WTC11 (cell line): ENCODE results near the gene PIK3R2. TPM values are rescaled to one million over a fixed set of nuclear protein-coding genes. Genes with fewer than 3 reads are reported as not detected.

Experiments
- ATAC-seq: fragments of 200-7000 bp; cut with Tn5 transposase; 2 replicates; pipeline ENCODE4 v1.10.0; 2021; ENCODE audit warnings: mild to moderate bottlenecking, moderate library complexity
- CTCF ChIA-PET: fragments of 300-600 bp; sonication (Branson Sonifier 250); formaldehyde crosslinking; loops from one replicate; lab custom pipeline; 2021; ENCODE audit warnings: antibody characterized with exemption; lab: Charles Lee
- POLR2A ChIA-PET: fragments of 350-600 bp; sonication (Branson Sonifier 250); formaldehyde crosslinking; loops from one replicate; lab custom pipeline; 2021; ENCODE audit warnings: antibody characterized with exemption; lab: Charles Lee
- DNase-seq: peaks from one replicate; pipeline ENCODE4 v3.0.0; 2021; ENCODE audit warnings: low spot score
- H3K27ac Mint-ChIP-seq: 2 replicates; pipeline ENCODE4 v1.8.0; 2021; ENCODE audit warnings: mixed read lengths
- H3K27me3 Mint-ChIP-seq: 2 replicates; pipeline ENCODE4 v1.8.0; 2021; ENCODE audit warnings: low read depth, mild to moderate bottlenecking, moderate library complexity, mixed read lengths
- H3K36me3 Mint-ChIP-seq: 2 replicates; pipeline ENCODE4 v1.8.0; 2021; ENCODE audit warnings: mixed read lengths
- H3K4me1 Mint-ChIP-seq: 2 replicates; pipeline ENCODE4 v1.8.0; 2022; ENCODE audit warnings: mixed read lengths
- H3K4me3 Mint-ChIP-seq: 2 replicates; pipeline ENCODE4 v1.8.0; 2021; ENCODE audit warnings: mild to moderate bottlenecking, moderate library complexity, mixed read lengths
- H3K9me3 Mint-ChIP-seq: 2 replicates; pipeline ENCODE4 v1.8.0; 2021; ENCODE audit warnings: mixed read lengths
- AFF4 ChIP-seq: sonication (generic); formaldehyde crosslinking; IDR thresholded peaks from 2 replicates; pipeline ENCODE4 v1.8.1; 2023; ENCODE audit warnings: mild to moderate bottlenecking, missing genetic modification reagents, borderline replicate concordance
- CTCF ChIP-seq: fragments of 200-600 bp; IDR thresholded peaks from 2 replicates; pipeline ENCODE4 v1.8.0; 2022; ENCODE audit warnings: antibody characterized with exemption
- E2F5 ChIP-seq: sonication (generic); formaldehyde crosslinking; IDR thresholded peaks from 2 replicates; pipeline ENCODE4 v1.8.1; 2022; ENCODE audit warnings: mild to moderate bottlenecking, moderate library complexity, missing genetic modification reagents
- FOXP1 ChIP-seq: sonication (generic); formaldehyde crosslinking; IDR thresholded peaks from 2 replicates; pipeline ENCODE4 v1.8.0; 2022; ENCODE audit warnings: missing genetic modification reagents, mild to moderate bottlenecking, moderate library complexity, borderline replicate concordance
- GABPB1 ChIP-seq: sonication (generic); formaldehyde crosslinking; IDR thresholded peaks from 2 replicates; pipeline ENCODE4 v1.8.1; 2023; ENCODE audit warnings: mild to moderate bottlenecking, missing genetic modification reagents
- GTF2I ChIP-seq: fragments of 250-450 bp; sonication (Bioruptor Pico); conservative IDR thresholded peaks from 2 replicates; pipeline ENCODE4 v1.4.0; 2021; ENCODE audit warnings: mild to moderate bottlenecking
- HMGA2 ChIP-seq: fragments of 250-450 bp; sonication (Bioruptor Pico); IDR thresholded peaks from 2 replicates; pipeline ENCODE4 v1.4.0; 2021; ENCODE audit warnings: mild to moderate bottlenecking, moderate library complexity
- JUN ChIP-seq: sonication (generic); formaldehyde crosslinking; IDR thresholded peaks from 2 replicates; pipeline ENCODE4 v1.8.0; 2023; ENCODE audit warnings: mild to moderate bottlenecking, missing genetic modification reagents
- MAX ChIP-seq: sonication (generic); formaldehyde crosslinking; IDR thresholded peaks from 2 replicates; pipeline ENCODE4 v1.8.0; 2022; ENCODE audit warnings: mild to moderate bottlenecking, missing genetic modification reagents
- MYBL2 ChIP-seq: sonication (generic); formaldehyde crosslinking; IDR thresholded peaks from 2 replicates; pipeline ENCODE4 v1.8.1; 2023; ENCODE audit warnings: mild to moderate bottlenecking, moderate library complexity, missing genetic modification reagents
- PREB ChIP-seq: sonication (generic); formaldehyde crosslinking; IDR thresholded peaks from 2 replicates; pipeline ENCODE4 v1.8.1; 2022; ENCODE audit warnings: mild to moderate bottlenecking, missing genetic modification reagents, moderate library complexity, borderline replicate concordance
- RELA ChIP-seq: sonication (generic); formaldehyde crosslinking; IDR thresholded peaks from 2 replicates; pipeline ENCODE4 v1.8.1; 2022; ENCODE audit warnings: missing genetic modification reagents, mild to moderate bottlenecking, borderline replicate concordance
- RORB ChIP-seq: fragments of 250-450 bp; sonication (Bioruptor Pico); IDR thresholded peaks from 2 replicates; pipeline ENCODE4 v1.9.0; 2021; ENCODE audit warnings: mild to moderate bottlenecking
- TCF7 ChIP-seq: sonication (generic); formaldehyde crosslinking; IDR thresholded peaks from 2 replicates; pipeline ENCODE4 v1.8.0; 2022; ENCODE audit warnings: mild to moderate bottlenecking, low read depth, missing genetic modification reagents, moderate library complexity
- ZNF232 ChIP-seq: sonication (generic); formaldehyde crosslinking; IDR thresholded peaks from 2 replicates; pipeline ENCODE4 v1.8.0; 2022; ENCODE audit warnings: mild to moderate bottlenecking, missing genetic modification reagents
- ZNF263 ChIP-seq: sonication (generic); formaldehyde crosslinking; IDR thresholded peaks from 2 replicates; pipeline ENCODE4 v1.8.1; 2022; ENCODE audit warnings: low read depth, mild to moderate bottlenecking, moderate library complexity, missing genetic modification reagents
- ZSCAN18 ChIP-seq: fragments of 250-450 bp; sonication (Bioruptor Pico); IDR thresholded peaks from 2 replicates; pipeline ENCODE4 v2.1.2; 2022; ENCODE audit warnings: mild to moderate bottlenecking, moderate library complexity
- total RNA-seq: library from RNA; stranded (reverse); gene quantifications from 3 replicates; pipeline ENCODE4 v1.2.3, GENCODE V29; 2021

The PIK3R2 gene
- total RNA-seq, 1 experiment from 2014 or later, result 56.9 TPM

- ChIA-PET CTCF (interaction anchor here (1.0 kb wide), 1 partner anchor 16 kb away, joined by 3 read pairs; no protein-coding TSS in a partner anchor), POLR2A (no interaction called here)
- H3K4me3 Mint-ChIP-seq, result no peak overlapping the region
- H3K36me3 Mint-ChIP-seq, result no peaks in the 10 kb centered on the region
- no peak for DNase-seq
- no peaks in the 10 kb centered on the region for H3K9me3 Mint-ChIP-seq
- H3K27ac Mint-ChIP-seq, result no peak overlapping the region; the same call in 1 of the 2 replicates
- ATAC-seq, result no peak
- no peak for TF ChIP-seq ZNF263 (CRISPR knock-in tag)
- no peak for TF ChIP-seq RELA (CRISPR knock-in tag)
- TF ChIP-seq GABPB1 (CRISPR knock-in tag), result no peak
- TF ChIP-seq MYBL2 (CRISPR knock-in tag), result no peak
- TF ChIP-seq ZSCAN18 (CRISPR knock-in tag), result no peak
- TF ChIP-seq PREB (CRISPR knock-in tag), result no peak
- H3K4me1 Mint-ChIP-seq, result peaks cover 13% of the 10 kb centered on the region
- peaks cover 8% of the 10 kb centered on the region for H3K27me3 Mint-ChIP-seq
Observed at GRCh38 chr19:18216789-18217188, 63.8 kb downstream of the PIK3R2 start.

- DNase-seq (no peak), ATAC-seq (no peak)
- H3K4me1 Mint-ChIP-seq, result peaks cover 16% of the 10 kb centered on the region
Observed at GRCh38 chr19:18218159-18218558, 65.2 kb downstream of the PIK3R2 start.

GRCh38 chr19:18218600-18218999 lies 65.6 kb downstream of the PIK3R2 start:
- DNase-seq, result no peak
- no peak overlapping the region for H3K4me3 Mint-ChIP-seq
- H3K27ac Mint-ChIP-seq, result no peak overlapping the region
- no peaks in the 10 kb centered on the region for H3K36me3 Mint-ChIP-seq
- ChIA-PET POLR2A (interaction anchor here (1.6 kb wide), 1 partner anchor 13 kb away, joined by 5 read pairs; no protein-coding TSS in a partner anchor), CTCF (interaction anchor here (1.0 to 3.6 kb wide), 5 partner anchors 10 to 106 kb away, joined by 4 to 22 read pairs (median 6); partner anchors contain the start of gene RAB3A)
- H3K9me3 Mint-ChIP-seq, result no peaks in the 10 kb centered on the region
- H3K27me3 Mint-ChIP-seq, result peaks cover 11% of the 10 kb centered on the region
- no peak for ATAC-seq
- H3K4me1 Mint-ChIP-seq, result peaks cover 18% of the 10 kb centered on the region
- TF ChIP-seq CTCF, result no peak
- no peak for TF ChIP-seq ZSCAN18 (CRISPR knock-in tag)
- no peak for TF ChIP-seq TCF7 (CRISPR knock-in tag)
- no peak for TF ChIP-seq JUN (CRISPR knock-in tag)
- TF ChIP-seq E2F5 (CRISPR knock-in tag), result no peak
- no peak for TF ChIP-seq FOXP1 (CRISPR knock-in tag)
- TF ChIP-seq MAX, result no peak

More at GRCh38 chr19:18218159-18218558, 65.2 kb downstream of the PIK3R2 start:
- no peak overlapping the region for H3K4me3 Mint-ChIP-seq
- no peaks in the 10 kb centered on the region for H3K36me3 Mint-ChIP-seq
- peaks cover 11% of the 10 kb centered on the region for H3K27me3 Mint-ChIP-seq
- CTCF ChIA-PET, result interaction anchor here (1.0 to 2.1 kb wide), 3 partner anchors 10 to 37 kb away, joined by 4 to 7 read pairs (median 6); a partner anchor contains a TSS
- POLR2A ChIA-PET, result no interaction called here
- no peak overlapping the region for H3K27ac Mint-ChIP-seq
- no peaks in the 10 kb centered on the region for H3K9me3 Mint-ChIP-seq
- TF ChIP-seq GTF2I (CRISPR knock-in tag) (no peak), AFF4 (CRISPR knock-in tag) (no peak), ZNF232 (CRISPR knock-in tag) (no peak), MAX (no peak), HMGA2 (CRISPR knock-in tag) (no peak), RORB (CRISPR knock-in tag) (no peak)
